Eye (tissue), 1 donor: ENCODE measurements around the gene ZGPAT.
"Not testable (repeated sequence)": the region's sequence is repeated elsewhere in the genome, so short reads cannot be mapped to it uniquely, and the experiment has no call there.

Experiments used
- DNase-seq: peaks from one replicate; pipeline ENCODE4 v3.0.0-alpha.2; 2015

Gene ZGPAT

DNA sequence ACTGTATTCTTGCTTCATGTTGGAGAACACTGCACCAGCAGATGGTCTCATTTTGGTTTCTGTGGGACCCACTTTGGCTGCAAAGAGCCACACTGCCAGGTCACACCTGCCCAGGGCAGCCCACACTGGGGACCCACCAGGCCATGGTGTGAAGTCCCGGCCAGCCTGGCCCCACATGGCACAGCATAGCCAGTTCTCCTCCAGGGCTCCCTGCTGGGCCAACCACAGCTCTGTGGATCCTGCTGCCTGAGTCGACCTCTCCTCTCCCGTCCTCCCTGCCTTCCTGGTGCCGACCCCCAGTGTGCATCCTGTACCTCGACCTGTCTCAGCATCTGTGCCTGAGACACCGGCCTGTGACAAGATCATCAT, 3.1 kb upstream of the ZGPAT start:
- no peak for DNase-seq

DNA sequence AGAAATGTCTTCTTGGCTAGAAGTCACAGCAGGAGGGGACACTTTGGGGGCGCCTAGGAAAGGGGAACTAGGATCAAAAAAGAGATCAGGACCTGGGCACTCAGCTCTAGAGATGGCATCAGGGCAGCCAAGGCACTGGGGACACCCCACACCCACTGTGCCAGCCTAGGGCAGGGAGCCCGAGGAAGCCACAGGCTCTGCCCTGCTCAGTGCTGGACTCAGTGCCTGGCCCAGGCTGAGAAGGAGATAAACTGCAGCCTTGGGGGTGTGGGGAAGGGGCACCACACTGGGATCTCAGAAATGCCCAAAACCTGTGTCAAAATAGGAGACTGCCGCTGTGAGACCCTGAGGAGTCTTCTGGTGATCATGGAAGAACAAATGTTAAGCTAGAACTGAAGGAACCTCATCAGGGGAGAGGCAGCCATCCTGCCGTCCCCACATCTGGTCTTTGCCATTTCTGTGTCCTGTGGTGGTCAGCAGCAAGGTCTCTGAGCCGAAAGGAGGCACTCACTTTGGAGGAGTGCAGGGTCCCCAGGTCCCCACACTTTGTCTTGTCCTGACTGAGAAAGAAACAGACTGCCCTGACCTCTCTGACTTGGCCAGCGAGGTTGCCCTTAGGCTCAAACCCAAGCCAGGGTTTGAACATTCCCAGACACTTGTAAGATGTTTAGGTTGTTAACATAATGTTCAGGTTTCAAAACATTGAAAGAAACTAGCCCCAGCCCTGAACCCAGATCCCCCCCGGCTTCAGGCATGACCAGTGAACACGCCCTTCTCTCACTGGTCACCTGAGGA, 2.4 kb upstream of the ZGPAT start:
- no peak for DNase-seq

- DNase-seq = no peak
Measured at GRCh38 chr20:63706027-63706695, 1.7 kb upstream of the ZGPAT start.

GRCh38 chr20:63706852-63707557, 834 bp upstream of the ZGPAT start:
- DNase-seq = no peak

- peak; percentile 48 for DNase-seq
Measured at GRCh38 chr20:63708301-63709148, 686 bp downstream of the ZGPAT start.

DNA sequence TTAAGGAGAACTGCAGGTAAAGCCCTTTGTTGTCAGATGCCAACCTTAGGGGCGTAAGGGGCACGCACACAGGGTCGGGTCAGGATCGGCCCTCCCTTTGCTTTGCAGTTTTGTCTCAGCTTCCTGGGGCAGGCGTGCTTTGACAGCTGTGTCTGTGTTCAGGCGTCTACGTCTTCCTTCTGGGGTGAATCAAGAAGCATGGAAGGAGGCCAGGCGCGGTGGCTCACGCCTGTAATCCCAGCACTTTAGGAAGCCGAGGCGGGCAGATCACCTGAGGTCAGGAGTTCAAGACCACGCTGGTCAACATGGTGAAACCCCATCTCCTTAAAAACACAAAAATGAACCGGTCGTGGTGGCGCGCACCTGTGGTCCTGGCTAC, 1.3 kb downstream of the ZGPAT start:
- DNase-seq = no peak

GRCh38 chr20:63711085-63711645, 3.3 kb downstream of the ZGPAT start:
- DNase-seq = no peak

DNA sequence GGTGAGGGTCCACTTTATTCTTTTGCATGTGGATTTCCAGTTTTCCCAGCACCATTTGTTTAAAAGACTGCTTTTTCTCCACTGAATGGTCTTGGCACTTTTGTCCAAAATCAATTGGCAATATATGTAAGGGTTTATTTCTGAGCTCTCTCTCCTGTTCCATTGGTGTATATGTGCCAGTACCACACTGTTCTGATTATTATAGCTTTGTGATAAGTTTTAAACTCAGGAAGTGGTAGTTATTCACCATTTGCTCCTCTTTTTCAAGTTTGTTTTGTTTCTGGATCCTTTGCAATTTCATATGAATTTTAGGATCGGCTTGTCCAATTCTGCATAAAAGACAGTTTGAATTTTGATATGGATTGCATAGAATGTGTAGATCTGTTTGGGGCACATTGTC, 4.4 kb downstream of the ZGPAT start:
- DNase-seq = no peak

GRCh38 chr20:63714858-63715257, 7.0 kb downstream of the ZGPAT start:
- no peak for DNase-seq

- DNase-seq = no peak
Measured at GRCh38 chr20:63718996-63719395, 11.2 kb downstream of the ZGPAT start.

GRCh38 chr20:63722967-63723622, 15.3 kb downstream of the ZGPAT start:
- DNase-seq = not testable (repeated sequence)

- not testable (repeated sequence) for DNase-seq
Measured at GRCh38 chr20:63730189-63730733, 22.4 kb downstream of the ZGPAT start.

GRCh38 chr20:63731410-63731809, 23.6 kb downstream of the ZGPAT start:
- DNase-seq = no peak

DNA sequence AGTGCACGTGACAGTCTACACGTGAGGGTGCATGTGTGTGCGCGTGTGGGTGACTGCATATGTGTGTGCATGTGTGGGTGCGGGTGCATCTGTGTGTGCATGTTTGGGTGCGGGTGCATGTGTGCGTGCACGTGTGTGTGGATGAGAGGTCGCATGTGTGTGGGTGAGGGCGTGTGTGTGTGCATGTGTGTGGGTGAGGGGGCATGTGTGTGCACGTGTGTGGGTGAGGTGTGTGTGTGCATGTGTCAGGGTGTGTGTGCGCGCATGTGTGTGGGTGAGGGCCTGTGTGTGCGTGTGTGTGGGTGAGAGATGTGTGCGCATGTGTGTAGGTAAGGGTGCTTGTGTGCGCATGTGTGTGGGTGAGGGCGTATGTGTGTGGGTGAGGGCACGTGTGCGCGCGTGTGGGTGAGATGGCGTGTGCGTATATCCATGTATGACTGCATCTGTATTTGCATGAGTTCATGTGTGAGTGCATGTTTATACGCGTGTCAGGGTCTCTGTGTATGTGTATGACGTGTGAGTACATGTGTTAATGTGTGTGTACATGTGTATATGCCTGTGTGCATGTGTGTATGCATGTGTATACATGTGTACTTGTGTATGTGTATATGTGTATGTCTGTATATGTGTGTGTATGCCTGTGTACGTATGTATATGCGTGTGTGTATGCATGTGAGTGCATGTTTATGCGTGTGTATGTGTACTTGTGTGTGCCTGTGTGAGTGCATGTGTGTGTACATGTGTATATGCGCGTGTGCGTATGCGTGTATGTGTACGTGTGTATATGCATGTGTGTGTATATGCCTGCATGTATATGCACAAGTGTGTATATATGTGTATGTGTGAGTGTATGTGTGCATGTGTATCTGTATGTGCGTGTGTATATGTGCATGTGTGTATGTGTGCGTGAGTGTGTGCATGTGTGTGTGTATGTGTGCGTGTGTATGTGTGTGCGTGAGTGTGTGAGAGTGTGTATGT, 24.6 kb downstream of the ZGPAT start:
- DNase-seq = no peak

DNA sequence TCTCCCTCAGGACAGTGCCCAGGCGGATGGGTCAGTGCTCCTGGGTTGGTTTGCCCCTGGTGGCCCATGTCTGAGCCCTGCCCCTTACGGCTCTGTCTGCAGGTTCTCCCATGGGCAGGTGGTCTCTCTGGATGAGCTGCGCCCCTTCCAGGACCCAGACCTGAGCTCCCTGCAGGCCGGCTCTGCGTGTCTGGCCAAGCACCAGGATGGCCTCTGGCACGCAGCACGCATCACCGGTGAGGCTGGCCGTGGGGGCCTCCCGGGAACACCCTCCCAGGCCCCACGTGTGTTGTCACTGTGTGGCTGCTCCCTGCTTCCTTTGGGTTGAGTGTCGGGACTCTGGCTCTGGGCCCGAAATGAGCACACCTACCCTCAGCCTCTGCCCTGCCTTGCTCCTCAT, 25.3 kb downstream of the ZGPAT start:
- no peak for DNase-seq

DNA sequence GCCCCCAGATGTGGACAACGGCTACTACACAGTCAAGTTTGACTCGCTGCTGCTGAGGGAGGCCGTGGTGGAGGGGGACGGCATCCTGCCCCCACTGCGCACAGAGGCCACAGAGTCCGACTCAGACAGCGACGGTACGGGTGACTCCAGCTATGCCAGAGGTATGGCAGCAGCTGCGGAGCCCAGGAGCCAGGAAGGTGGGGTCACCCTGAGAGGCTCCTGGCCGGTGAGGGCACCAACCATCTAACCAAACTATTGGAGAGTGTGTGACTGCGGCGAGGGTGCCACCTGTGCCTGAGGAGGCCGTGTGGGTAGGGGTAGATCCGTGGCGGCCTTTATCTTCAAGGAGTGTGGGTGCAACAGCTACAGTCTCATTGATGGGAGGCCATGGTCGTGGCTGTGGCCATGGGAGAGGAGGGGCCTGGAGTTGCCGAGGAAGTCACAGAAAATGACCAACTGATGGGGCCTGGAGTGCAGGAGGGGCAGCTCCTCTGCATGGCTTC, 25.8 kb downstream of the ZGPAT start:
- DNase-seq = no peak

DNA sequence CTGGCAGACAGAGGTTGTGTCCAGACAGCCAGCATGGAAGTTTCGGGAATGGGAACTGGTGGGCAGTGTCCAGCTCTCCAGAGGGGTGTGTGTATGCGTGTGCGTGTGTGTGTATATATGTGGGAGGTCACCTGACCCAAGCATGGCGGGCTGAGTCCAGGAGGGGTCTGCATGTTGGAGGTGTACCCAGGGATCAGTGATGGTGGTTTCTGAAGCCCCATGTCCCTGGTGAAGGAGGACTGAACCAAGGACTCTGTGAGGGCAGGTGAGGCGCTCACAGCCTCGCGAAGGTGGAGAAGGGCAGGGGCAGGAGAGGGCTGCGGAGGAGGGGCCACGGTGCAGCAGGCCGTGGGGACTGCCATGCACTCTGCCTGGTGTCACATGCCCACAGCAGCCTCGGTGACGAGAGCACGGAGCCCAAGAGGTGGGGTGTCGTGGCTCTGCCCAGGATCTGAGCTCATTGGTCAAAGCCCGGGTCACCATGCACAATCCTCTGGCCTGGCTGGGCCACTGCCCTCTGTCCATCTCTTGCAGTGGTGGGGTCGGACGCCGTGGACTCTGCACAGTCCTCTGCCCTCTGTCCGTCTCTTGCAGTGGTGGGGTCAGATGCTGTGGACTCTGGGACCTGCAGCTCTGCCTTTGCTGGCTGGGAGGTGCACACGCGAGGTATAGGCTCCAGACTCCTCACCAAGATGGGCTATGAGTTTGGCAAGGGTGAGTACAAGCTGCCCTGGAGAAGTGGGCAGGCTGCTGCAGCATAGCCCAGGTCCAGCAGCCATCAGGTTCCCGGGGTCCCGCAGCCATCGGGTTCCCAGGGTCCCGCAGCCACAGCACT, 26.5 kb downstream of the ZGPAT start:
- DNase-seq = no peak

- no peak for DNase-seq
Measured at GRCh38 chr20:63734946-63735858, 27.4 kb downstream of the ZGPAT start.
